GM18870 (cell line): ENCODE results near the gene TRPV3.
"Not testable (repeated sequence)": the region's sequence is repeated elsewhere in the genome, so short reads cannot be mapped to it uniquely, and the experiment has no call there.

Source experiments
- ATAC-seq: cut with Tn5 transposase; IDR thresholded peaks from one replicate; pipeline ENCODE4 v1.9.1; 2021; ENCODE audit warnings: moderate library complexity; ENCODE audit not compliant: unreplicated experiment

The TRPV3 gene

DNA sequence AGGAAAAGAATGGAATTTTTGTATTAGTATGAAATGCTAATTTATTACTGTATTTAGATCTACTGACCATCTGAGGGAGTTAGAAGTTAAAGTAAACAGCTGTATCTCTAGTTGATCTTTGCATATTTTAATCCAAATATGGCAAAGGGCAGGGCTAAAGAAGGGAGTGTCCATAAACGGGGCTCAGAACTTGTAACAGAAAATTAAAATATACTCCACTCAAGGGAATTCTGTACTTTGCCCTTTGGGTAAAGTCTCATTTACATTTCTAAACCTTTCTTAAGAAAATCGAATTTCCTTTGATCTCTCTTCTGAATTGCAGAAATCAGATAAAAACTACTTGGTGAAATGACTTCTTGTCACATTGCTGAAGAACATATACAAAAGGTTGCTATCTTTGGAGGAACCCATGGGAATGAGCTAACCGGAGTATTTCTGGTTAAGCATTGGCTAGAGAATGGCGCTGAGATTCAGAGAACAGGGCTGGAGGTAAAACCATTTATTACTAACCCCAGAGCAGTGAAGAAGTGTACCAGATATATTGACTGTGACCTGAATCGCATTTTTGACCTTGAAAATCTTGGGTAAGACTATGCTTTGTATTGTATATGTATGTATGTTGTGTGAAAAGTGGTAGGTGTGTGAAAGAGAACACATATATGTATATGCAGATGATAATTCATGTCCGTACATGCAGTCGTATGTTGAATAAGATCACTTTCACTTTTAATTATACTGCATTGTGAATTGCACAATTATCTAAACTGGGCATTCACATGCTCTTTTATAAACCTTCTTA, 81.6 kb downstream of the TRPV3 start, which contains the start of gene ASPA:
Gene ASPA (plus strand): TSS at position 186 of the 799 bp plus-strand sequence. CDS start 163 bp downstream, at position 349.
- ATAC-seq: no peak

DNA sequence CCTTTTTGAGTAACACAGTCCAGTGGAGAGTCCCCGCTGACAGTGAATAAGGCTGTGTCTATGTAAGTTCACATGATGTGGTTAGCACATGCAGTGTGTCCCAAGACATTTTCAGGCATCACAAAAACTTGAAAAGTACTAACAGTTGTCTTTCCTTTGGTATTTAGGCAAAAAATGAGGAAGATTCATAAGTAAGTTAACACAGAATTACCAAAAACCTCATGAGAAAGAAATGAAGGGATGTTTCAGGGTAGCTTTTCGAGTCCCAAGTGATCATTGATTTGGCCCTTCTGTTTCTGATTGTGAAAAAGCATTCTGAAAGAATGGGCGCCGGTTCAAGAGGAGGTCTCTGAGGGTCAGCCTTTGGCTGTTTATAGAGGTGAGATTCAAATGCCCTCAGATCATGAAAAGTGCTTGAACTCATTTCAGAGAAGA, 82.3 kb downstream of the TRPV3 start:
- no peak for ATAC-seq

DNA sequence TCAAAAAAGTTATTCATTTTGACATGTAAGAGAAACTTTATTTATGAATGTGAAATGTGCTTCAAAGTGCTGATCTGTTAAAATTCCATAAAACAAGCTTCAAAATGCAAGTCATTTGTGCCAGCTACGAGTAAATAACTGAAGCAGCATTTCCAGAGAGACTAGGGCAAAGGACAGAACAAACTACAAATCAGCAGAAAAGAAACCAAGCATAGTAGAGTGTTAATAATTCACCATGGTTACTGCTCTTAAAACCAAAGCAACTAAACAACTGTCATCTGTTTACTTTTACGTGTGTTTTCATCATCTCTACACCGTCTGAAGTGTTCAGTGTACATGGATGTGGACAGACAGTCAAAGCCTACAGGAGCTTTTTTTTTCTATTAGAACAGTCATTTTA, 83.4 kb downstream of the TRPV3 start:
- no peak for ATAC-seq

DNA sequence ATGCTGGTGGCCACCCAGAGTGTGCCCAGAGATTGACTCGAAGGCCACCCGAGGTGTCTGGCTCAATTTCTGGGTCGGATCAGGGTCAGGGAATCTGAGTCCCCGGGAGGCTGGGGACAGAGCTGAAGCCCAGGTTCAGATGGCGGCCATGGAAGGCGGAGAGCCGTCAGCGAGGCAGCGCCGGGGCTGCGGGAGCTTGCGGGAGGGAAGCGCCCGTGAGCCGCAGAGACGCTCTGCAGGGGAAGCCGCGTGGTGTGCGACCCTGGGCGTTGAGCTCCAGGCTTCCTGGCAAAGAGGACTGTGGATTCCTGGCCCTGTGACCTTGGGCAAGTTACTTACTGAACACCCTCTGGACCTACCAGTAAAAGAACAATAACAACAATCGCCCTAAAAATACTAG, 85.5 kb downstream of the TRPV3 start:
- no peak for ATAC-seq

DNA sequence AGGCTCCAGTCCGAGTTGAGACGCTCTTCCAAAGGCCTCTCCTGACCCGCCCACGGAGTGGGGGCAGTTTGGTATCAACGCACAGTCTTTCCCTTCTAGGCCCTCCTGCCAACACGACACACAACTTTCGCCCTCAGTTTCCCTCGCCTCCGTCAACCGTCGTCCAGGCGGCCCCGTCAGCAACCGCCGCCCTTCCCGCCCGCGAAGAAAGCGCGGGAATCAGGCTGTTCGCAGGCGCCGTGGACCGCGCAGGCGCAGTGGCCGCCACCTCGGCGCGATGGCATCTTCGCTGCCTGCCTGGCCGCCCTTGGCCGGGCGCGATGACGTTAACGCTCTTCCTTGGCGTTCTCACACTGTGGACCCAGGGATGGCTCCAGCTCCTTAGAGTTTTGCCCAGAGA, 86.0 kb downstream of the TRPV3 start, which contains the start of gene SPATA22:
Gene SPATA22 (minus strand): TSS at position 221 of the 400 bp plus-strand sequence. CDS start 2,494 bp downstream, outside the sequence.
- ATAC-seq: no peak

DNA sequence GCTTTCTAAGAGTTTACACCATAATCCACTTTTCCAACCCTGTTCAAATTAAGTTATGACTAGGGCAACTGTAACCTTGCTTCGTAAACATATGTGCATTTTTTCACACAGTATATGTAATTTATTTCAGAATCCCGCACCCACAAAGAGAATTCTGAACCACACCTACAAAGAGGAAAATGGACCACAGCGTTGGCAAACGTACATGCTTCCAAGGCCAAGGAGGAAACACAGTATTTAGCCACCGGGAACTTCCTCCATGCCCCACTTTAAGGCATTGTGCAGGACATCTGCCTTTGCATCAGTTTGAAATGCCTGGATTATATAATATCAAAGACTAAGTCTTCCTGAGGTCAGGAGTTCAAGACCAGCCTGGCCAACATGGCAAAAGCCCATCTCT, 88.1 kb downstream of the TRPV3 start:
- ATAC-seq: no peak

DNA sequence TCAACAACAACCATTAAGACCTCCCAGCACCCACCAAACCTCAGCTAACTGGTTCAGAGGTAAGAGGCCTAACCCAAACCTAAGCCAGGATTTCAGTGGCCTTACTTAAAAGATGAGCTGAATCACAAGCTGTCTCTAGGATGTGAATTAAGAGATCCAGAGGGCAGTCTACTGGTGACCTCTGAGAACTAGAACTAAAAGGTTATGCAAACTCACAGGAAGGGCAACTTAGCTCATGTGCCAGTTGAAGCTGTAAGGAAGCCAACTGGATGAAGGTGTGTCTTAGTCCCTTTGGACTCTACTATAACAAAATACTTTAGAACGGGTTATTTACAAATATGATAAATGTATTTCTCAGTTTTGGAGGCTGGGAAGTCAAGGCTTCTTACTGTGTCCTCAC, 91.3 kb downstream of the TRPV3 start:
- ATAC-seq: not testable (repeated sequence)
